SK-N-SH (cell line): Measurements from ENCODE around the gene UMOD. TPM values are rescaled to one million over a fixed set of nuclear protein-coding genes. Genes with fewer than 3 reads are reported as not detected.

Experiments
- CTCF ChIA-PET: fragments of 300-600, 350-600 bp; formaldehyde crosslinking; extraction: SDS; loops from one replicate; lab custom pipeline; 2021; lab: Yijun Ruan, JAX
- POLR2A ChIA-PET: fragments of 350-600 bp; sonication (Branson Sonifier 250); formaldehyde crosslinking; extraction: SDS; loops from one replicate; lab custom pipeline; 2020; ENCODE audit warnings: antibody characterized with exemption, inconsistent platforms; lab: Yijun Ruan, JAX
- DNase-seq: peaks from one replicate; pipeline ENCODE4 v3.0.0; 2012
- H2AFZ ChIP-seq: fragments of 200-600 bp; sonication (generic); 2 replicates; pipeline ENCODE4 v1.8.1; 2016; ENCODE audit warnings: antibody characterized with exemption, mild to moderate bottlenecking, low read depth
- H3F3A ChIP-seq: fragments of 200-600 bp; sonication (generic); replicated peaks from 2 replicates; pipeline ENCODE3; 2016; ENCODE audit warnings: antibody characterized with exemption, mild to moderate bottlenecking; ENCODE audit not compliant: insufficient read depth
- H3K27ac ChIP-seq, 2 experiments: fragments of 200-500 bp in 1 of 2; fragments of 200-600 bp in 1 of 2; sonication (Bioruptor generic) in 1 of 2; sonication (generic), shearing (Covaris generic) in 1 of 2; 2 replicates each; pipeline versions ENCODE4 v1.5.1 to v1.6.1; 2014 to 2016; ENCODE audit warnings: low read depth in 2 of 2, inconsistent platforms in 1 of 2, low read length in 1 of 2, mild to moderate bottlenecking in 1 of 2, mixed read lengths in 1 of 2
- H3K27me3 ChIP-seq: fragments of 200-600 bp; sonication (generic), shearing (Covaris generic); 2 replicates; pipeline ENCODE4 v1.6.1; 2016; ENCODE audit warnings: mixed run types; ENCODE audit not compliant: insufficient read depth
- H3K36me3 ChIP-seq, 2 experiments: fragments of 200-500 bp in 1 of 2; fragments of 200-600 bp in 1 of 2; sonication (Bioruptor generic) in 1 of 2; sonication (generic) in 1 of 2; replicated peaks in 1 of 2; 2 replicates each; pipeline versions ENCODE3 to v1.5.1; 2014 to 2016; ENCODE audit warnings: low read length in 1 of 2, mild to moderate bottlenecking in 1 of 2; ENCODE audit not compliant: insufficient read depth in 2 of 2, control insufficient read depth in 1 of 2
- H3K4me1 ChIP-seq, 2 experiments: fragments of 200-500 bp in 1 of 2; fragments of 200-600 bp in 1 of 2; sonication (Bioruptor generic) in 1 of 2; sonication (generic), shearing (Covaris generic) in 1 of 2; 2 replicates each; pipeline versions ENCODE4 v1.5.1 to v1.6.1; 2014 to 2016; ENCODE audit warnings: low read depth in 1 of 2, low read length in 1 of 2, mixed run types in 1 of 2; ENCODE audit not compliant: insufficient read depth in 2 of 2, control insufficient read depth in 1 of 2
- H3K4me2 ChIP-seq: fragments of 200-600 bp; sonication (generic), shearing (Covaris generic); 2 replicates; pipeline ENCODE4 v1.6.1; 2017; ENCODE audit warnings: mixed run types
- H3K4me3 ChIP-seq, 2 experiments: fragments of 200-500 bp in 1 of 2; fragments of 200-600 bp in 1 of 2; sonication (Bioruptor generic) in 1 of 2; sonication (generic), shearing (Covaris generic) in 1 of 2; 2 replicates each; pipeline versions ENCODE4 v1.5.1 to v1.8.1; 2014 to 2016; ENCODE audit warnings: low read depth in 2 of 2, inconsistent platforms in 1 of 2, low read length in 1 of 2, mild to moderate bottlenecking in 1 of 2, mixed read lengths in 1 of 2, moderate library complexity in 1 of 2
- H3K79me2 ChIP-seq: fragments of 200-600 bp; sonication (generic); 2 replicates; pipeline ENCODE4 v1.8.1; 2017; ENCODE audit warnings: mild to moderate bottlenecking; ENCODE audit not compliant: insufficient read depth
- H3K9ac ChIP-seq: fragments of 200-600 bp; sonication (generic); 2 replicates; pipeline ENCODE4 v1.6.1; 2017; ENCODE audit warnings: mixed run types
- H3K9me2 ChIP-seq: fragments of 200-600 bp; sonication (generic); 2 replicates; pipeline ENCODE4 v1.6.1; 2017; ENCODE audit warnings: mixed run types
- H3K9me3 ChIP-seq: fragments of 200-600 bp; sonication (generic); 2 replicates; pipeline ENCODE4 v1.6.1; 2017; ENCODE audit warnings: mixed run types, mild to moderate bottlenecking, moderate library complexity
- H4K20me1 ChIP-seq: fragments of 200-600 bp; sonication (generic); 2 replicates; pipeline ENCODE4 v1.6.1; 2017; ENCODE audit warnings: mild to moderate bottlenecking, mixed run types; ENCODE audit not compliant: insufficient read depth
- EP300 ChIP-seq, 2 experiments: IDR thresholded peaks; 2 replicates each; pipeline versions ENCODE4 v1.4.0 to v1.6.1; 2012; ENCODE audit warnings: borderline replicate concordance in 1 of 2, low read depth in 1 of 2, low read length in 1 of 2
- EZH2phosphoT487 ChIP-seq: fragments of 200-600 bp; sonication (generic); IDR thresholded peaks from 2 replicates; pipeline ENCODE4 v1.6.1; 2017; ENCODE audit warnings: low read depth, mixed run types, mild to moderate bottlenecking, antibody characterized with exemption, moderate library complexity, borderline replicate concordance
- JUND ChIP-seq: IDR thresholded peaks from 2 replicates; pipeline ENCODE4 v1.4.0; 2012
- MXI1 ChIP-seq: IDR thresholded peaks from 2 replicates; pipeline ENCODE4 v1.6.1; 2012; ENCODE audit warnings: mild to moderate bottlenecking, low read depth, low read length, improper control_type of control experiment
- NFIC ChIP-seq: IDR thresholded peaks from 2 replicates; pipeline ENCODE4 v1.4.0; 2012; ENCODE audit warnings: borderline replicate concordance
- TCF12 ChIP-seq: IDR thresholded peaks from 2 replicates; pipeline ENCODE4 v1.4.0; 2012
- TEAD4 ChIP-seq: IDR thresholded peaks from 2 replicates; pipeline ENCODE4 v1.4.0; 2012; ENCODE audit warnings: mild to moderate bottlenecking, borderline replicate concordance; ENCODE audit not compliant: insufficient read depth
- YY1 ChIP-seq: IDR thresholded peaks from 2 replicates; pipeline ENCODE4 v1.4.0; 2012; ENCODE audit warnings: low read depth, mild to moderate bottlenecking
- WGBS: methylation state at CpG from one replicate; pipeline ENCODE4 v1.1.6; 2017; ENCODE audit warnings: low lambda C conversion rate; 5-methylcytosine and 5-hydroxymethylcytosine counted together
- polyA plus RNA-seq, 3 experiments: library from polyadenylated mRNA; depleted of rRNA; stranded (reverse); fragments of >200 nt; gene quantifications; 2 replicates each; pipeline ENCODE4 v1.2.3, GENCODE V29; 2012
- TF ChIP-seq, protein P1 (sequence below): IDR thresholded peaks from 2 replicates; pipeline ENCODE4 v1.4.0; 2012; ENCODE audit warnings: low read depth, borderline replicate concordance
- TF ChIP-seq, protein P2 (sequence below): fragments of 200-600 bp; sonication (generic); IDR thresholded peaks from 2 replicates; pipeline ENCODE4 v1.6.1; 2017; ENCODE audit warnings: antibody characterized with exemption, mild to moderate bottlenecking, moderate library complexity

UMOD gene
- polyA plus RNA-seq, 1 of the 3 experiments (the other 2 are of a cell fraction): not detected

DNA sequence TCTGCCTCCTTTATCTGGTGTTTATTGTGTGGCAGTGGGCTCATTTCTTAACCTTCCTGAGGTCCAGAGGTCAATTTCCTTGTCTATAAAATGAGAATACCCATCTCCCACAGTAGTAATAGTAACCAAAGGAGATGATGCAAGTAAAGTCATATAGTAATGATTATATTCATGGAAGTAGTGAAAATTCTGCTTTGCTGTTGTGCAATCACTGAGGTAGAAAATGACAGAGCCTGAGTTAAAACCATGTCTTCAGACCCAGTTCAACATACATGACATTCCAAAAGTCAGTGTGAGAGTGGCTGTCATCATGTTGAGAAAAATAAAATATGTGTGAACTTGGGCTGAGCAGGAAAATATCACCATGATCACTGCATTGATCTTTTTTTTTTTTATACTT, 864 bp upstream of the UMOD start:
- Histone ChIP-seq H4K20me1 (no peaks in the 10 kb centered on the region), H3K4me2 (no peak overlapping the region), H3K4me1 (no peaks in the 10 kb centered on the region; a peak in 1 of 4 replicates), H3K9me3 (no peaks in the 10 kb centered on the region), H3F3A (no peaks in the 10 kb centered on the region), H3K36me3 (no peaks in the 10 kb centered on the region), H3K27me3 (no peaks in the 10 kb centered on the region; the same call in 1 of the 2 replicates), H3K4me3 (no peak overlapping the region), H3K79me2 (no peaks in the 10 kb centered on the region), H2AFZ (no peak overlapping the region), H3K9me2 (no peaks in the 10 kb centered on the region), H3K9ac (no peak overlapping the region), H3K27ac (no peak overlapping the region)
- no peak for TF ChIP-seq TEAD4
- TF ChIP-seq, protein P1, sequence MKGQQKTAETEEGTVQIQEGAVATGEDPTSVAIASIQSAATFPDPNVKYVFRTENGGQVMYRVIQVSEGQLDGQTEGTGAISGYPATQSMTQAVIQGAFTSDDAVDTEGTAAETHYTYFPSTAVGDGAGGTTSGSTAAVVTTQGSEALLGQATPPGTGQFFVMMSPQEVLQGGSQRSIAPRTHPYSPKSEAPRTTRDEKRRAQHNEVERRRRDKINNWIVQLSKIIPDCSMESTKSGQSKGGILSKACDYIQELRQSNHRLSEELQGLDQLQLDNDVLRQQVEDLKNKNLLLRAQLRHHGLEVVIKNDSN: no peak
- TF ChIP-seq JUND: no peak
- no peak for TF ChIP-seq EZH2phosphoT487
- TF ChIP-seq EP300 (IDR thresholded peaks at IDR 0.05; ENCODE audit: borderline replicate concordance in 1 of 2, low read depth in 1 of 2, low read length in 1 of 2): no peak
- no peak for TF ChIP-seq NFIC
- no peak for TF ChIP-seq TCF12
- no peak for TF ChIP-seq MXI1
- CTCF ChIA-PET: interaction anchor here (1.3 kb wide), 1 partner anchor 53 kb away, joined by 3 read pairs; no protein-coding TSS in a partner anchor
- POLR2A ChIA-PET: no interaction called here
- DNase-seq: no peak

DNA sequence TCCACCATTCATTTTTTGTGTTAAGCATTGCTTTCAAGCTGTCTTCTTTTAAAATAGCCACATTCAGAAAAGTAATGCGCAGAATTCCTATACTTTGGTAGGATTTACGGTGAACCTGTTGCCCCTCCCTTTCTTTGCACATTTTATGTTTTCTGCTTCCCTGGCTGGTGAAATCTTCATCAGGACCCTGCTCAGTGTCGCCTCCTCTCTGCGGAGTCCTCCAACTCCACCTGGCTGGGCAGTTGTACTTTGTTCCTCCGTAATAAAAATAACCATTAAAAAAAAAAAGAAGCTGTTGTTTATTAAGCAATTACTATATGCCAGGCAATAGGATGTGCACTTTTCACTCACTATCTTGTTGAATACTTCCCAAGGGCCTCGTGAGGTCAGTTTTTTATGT, 2.9 kb downstream of the UMOD start:
- ChIA-PET POLR2A (no interaction called here), CTCF (interaction anchor here (0.6 to 1.2 kb wide), 3 partner anchors 16 to 442 kb away, joined by 3 to 4 read pairs (median 3); no protein-coding TSS in a partner anchor)
- Histone ChIP-seq H3K27ac (no peak overlapping the region), H2AFZ (no peak overlapping the region), H3K9me3 (no peaks in the 10 kb centered on the region), H3K79me2 (no peaks in the 10 kb centered on the region), H4K20me1 (no peaks in the 10 kb centered on the region), H3K4me3 (no peak overlapping the region), H3K27me3 (no peaks in the 10 kb centered on the region; the same call in 1 of the 2 replicates), H3K36me3 (no peaks in the 10 kb centered on the region), H3K4me2 (no peak overlapping the region), H3K4me1 (no peaks in the 10 kb centered on the region; a peak in 1 of 4 replicates), H3K9me2 (no peaks in the 10 kb centered on the region), H3K9ac (no peak overlapping the region), H3F3A (no peaks in the 10 kb centered on the region)
- DNase-seq: no peak
- TF ChIP-seq YY1: no peak
- TF ChIP-seq, protein P2, sequence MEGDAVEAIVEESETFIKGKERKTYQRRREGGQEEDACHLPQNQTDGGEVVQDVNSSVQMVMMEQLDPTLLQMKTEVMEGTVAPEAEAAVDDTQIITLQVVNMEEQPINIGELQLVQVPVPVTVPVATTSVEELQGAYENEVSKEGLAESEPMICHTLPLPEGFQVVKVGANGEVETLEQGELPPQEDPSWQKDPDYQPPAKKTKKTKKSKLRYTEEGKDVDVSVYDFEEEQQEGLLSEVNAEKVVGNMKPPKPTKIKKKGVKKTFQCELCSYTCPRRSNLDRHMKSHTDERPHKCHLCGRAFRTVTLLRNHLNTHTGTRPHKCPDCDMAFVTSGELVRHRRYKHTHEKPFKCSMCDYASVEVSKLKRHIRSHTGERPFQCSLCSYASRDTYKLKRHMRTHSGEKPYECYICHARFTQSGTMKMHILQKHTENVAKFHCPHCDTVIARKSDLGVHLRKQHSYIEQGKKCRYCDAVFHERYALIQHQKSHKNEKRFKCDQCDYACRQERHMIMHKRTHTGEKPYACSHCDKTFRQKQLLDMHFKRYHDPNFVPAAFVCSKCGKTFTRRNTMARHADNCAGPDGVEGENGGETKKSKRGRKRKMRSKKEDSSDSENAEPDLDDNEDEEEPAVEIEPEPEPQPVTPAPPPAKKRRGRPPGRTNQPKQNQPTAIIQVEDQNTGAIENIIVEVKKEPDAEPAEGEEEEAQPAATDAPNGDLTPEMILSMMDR: peak; percentile 24; the same call in 1 of the 2 replicates
- WGBS: 50% methylated on average over 6 of the region's 6 CpGs
